ENCODE data around the gene B4GALNT3.
A peak's percentile ranks its signal among the peaks of the same experiment; 100 is the strongest.

Gene B4GALNT3

DNA sequence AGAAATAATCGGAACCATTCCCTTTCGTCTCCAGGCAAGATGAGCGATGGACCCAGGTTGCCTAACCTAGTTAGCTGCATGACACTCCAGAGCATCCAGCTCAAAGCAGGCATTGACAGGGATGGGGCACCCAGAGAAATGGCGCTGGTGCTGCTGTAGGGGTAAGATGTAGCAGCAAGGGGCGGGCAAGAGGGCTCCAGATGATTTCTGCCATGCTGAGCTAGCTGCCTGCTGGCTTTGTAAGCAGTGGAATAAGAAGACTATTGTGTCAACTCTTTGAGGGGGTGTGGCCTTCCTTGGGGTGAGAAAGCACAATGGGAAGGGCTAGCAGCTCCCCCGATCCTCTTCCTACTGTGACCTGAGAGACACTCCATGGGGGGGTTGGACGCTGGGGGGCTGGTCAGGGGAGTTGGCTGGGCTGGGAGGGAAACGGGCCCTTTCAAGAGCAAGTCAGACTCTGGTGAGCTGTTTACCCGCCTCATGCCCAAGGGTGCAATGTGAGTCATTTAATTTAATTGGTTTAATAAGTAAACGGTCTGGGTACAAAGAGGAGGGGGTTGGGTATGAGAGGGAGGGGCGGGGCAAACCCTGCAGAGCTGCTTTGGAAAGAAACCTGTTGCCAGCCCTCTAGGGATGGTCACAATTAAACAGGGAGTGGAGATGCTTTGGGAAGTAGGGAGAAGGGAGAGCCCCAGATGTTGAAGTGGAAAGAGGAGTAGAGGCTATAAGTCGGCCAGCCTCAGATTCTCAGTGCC, 50.5 kb downstream of the B4GALNT3 start:
- DNase-seq = peak; percentile 36 to 53

DNA sequence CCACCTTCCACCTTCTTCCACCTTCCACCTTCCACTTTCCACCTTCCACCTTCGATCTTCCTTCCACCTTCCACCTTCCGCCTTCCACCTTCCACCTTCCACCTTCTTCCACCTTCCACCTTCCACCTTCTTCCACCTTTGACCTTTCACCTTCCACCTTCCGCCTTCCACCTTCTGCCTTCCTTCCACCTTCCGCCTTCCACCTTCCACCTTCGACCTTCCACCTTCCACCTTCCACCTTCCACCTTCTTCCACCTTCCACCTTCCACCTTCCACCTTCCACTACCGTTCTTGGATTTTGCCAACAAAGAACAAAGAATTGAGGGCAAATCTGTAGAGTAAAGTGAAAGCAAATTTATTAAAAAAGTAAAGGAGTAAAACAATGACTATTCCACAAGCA, 53.2 kb downstream of the B4GALNT3 start:
- DNase-seq = no peak

DNA sequence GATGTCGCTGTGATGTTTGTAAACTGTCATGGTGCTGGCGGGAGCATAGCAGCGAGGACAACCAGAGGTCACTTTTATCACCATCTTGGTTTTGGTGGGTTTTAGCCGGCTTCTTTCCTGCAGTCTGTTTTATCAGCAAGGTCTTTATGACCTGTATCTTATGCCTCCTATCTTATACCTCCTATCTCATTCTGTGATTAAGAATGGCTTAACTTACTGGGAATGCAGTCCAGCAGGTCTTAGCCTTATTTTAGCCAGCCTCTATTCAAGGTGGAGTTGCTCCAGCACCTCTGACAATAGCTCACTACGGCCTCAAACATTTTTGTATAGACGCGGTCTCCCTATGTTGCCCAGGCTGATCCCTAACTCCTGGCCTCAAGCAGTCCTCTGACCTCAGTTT, 53.7 kb downstream of the B4GALNT3 start:
- DNase-seq = no peak

DNA sequence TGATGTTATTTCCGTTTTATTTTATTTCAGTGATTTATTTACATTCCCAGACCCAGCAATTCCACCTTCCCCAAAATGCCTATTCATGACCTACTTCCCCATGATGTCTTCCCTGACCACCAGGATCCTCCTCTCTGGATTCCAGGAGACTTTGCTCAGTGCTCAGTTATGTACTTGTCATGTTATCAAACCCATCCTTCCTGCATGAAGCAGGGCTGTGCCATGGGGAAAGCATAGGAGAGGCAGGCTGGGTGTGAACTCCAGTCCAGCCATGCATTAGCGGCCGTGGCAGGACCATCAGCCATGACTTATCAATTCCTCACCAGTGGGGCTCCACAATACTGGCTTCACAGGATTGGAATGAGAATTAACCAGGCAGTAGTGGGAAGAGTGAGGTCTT, 57.8 kb downstream of the B4GALNT3 start:
- DNase-seq = no peak

DNA sequence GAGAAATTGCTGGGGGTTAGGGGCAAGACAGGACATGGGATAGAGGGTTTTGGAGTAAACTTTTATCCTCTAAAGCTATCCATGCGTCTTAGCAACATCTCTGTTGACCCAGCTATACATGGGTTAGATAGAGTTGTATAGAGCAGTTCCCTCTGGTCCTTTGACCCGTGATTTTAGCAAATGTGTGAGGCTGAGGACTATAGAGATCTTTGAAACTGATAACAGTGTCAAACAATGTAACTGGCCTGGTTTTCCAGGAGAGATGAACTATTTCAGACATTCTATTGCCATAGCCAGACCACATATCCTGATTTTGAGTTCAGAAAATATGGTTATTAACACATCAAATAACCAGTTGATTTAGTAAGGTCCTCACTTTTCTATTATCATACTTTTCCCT, 60.4 kb downstream of the B4GALNT3 start:
- DNase-seq = no peak

DNA sequence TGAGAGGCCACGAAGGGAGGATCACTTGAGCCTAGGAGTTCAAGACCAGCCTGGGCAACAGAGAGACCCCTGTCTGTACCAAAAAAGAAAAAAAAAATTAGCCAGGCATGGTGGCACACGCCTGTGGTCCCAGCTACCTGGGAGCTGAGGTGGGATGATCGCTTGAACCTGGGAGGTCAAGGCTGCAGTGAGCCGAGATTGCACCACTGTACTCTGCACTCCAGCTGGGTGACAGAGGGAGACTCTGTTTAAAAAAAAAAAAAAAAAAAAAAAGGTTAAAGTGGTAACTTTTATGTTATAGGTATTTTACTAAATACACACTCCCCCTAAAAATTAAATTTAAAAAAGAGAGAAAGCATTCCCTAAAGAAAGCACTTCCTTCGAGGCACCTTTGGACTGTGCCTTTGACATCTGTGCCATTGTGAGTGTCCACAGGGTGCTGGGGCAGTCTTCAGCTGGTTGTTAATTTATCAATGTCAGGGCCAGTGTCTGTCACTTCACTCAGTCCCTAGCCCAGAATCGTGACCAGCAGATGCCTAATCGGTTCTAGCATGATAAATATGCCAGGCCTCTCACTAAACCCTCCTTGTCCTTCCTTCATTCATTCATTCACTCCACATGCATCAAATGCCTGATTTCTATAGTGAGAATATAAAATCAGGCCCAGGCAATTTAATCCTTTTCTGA, 63.1 kb downstream of the B4GALNT3 start:
- DNase-seq = no peak

DNA sequence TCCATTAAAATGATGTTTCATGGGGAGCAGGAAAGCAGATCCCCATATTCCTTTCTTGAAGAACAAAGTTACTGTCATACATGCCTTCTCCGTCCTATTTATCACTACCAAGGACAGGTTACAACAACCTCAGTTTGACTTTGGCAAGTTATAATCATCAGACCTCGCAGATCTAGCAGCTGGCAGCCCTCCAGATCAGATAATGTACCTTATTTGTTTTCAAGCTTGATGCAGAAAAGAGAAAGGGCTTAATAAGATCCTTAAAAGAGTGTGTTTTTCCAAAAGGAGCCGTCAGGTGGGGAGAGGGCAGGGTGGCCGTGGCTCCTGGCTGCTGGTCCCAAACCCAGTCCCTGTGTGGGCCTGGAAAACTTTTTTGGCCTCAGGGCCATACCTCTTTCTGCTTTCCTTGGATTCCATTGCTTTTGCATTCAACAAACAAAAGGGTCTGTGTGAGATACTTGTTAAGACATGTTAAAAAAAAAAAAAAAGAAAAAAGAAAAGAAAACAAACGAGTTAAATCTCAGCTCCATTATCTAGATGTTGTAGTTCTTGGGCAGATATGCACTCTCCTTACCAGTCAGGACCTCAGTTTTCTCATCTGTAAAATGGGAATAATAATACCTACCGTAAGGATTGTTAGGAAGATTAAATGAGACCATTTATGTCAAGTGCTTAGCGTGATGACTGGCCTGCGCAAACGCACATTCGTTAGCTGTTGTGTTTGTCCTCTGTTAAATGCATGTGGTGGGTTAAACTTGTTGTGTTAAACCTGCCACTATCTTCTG, 64.6 kb downstream of the B4GALNT3 start:
- DNase-seq = no peak

DNA sequence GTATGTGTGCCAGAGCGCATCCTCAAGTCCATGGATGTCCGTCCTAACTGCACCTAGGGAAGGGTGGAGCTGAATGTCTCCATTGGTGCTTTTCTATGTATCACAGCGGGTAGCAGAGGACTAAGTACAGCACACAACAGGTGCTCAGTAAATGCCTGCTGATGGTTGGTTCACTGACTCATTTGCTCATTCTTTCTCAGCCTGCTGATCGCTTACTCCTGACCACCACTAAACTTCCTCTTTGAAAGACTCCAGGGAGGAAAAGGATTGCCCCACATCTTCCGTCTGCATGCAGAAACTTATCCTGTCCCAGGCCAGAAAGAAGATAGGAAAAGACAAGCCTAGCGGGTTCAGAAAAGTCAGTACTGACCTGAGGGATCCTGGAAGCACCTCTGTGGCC, 66.3 kb downstream of the B4GALNT3 start:
- no peak for DNase-seq

DNA sequence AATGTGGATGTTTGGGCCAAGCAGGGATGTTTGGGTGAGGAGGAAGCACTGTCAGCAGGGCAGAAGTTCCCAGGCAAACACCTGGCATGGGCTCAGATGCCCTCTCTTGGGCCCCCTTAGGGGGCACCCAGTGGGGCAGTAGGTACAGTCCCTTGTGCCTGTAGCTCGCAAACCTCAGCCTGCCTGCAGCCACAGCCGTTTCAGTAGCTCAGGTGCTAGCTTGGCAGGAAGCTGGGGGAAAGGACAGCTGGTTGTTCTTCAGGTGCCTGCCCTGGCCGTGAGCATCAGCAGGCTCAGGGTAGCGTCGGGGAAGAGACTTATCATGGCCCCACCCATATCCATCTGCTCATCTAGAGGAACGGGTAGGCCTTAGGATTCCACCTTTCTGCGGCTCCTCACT, 67.5 kb downstream of the B4GALNT3 start:
- DNase-seq = no peak

DNA sequence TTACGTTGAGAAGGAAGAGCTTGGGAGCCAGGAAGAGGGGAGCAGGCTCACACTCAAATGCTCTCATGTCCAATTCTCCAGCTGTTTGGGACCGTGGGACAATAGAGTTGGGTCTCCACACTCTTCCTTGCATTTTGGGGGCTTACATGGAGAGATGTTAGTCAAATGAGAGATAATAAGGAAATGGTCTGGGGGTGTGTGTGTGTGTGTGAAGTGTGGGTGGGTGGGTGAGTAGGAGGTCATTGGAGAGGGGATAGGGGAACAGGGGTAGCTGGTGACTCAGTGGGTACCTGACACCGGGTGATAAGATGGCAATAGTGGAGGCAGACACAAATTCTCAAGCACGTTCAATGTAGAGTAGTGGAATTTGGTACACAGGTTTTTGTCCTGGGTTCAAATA, 68.0 kb downstream of the B4GALNT3 start:
- no peak for DNase-seq

DNA sequence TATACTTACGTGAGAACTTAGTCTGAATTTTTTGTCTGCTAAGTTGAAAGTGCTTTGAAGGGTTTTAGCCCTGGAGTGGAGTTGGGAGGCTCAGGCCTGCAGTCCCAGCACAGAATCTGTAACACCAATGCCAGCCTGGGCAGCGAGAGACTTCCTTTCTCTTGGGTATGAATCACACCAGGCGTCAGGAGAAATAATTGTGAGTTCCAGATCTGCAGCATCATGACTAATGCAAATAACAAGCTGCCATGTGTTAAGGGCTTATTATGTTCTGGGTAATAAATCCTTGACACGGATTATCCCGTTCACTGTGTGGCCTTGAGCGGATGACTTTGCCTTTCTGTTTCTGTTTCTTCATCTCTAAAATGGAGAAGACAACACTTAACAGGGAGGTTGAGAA, 70.6 kb downstream of the B4GALNT3 start:
- no peak for DNase-seq

DNA sequence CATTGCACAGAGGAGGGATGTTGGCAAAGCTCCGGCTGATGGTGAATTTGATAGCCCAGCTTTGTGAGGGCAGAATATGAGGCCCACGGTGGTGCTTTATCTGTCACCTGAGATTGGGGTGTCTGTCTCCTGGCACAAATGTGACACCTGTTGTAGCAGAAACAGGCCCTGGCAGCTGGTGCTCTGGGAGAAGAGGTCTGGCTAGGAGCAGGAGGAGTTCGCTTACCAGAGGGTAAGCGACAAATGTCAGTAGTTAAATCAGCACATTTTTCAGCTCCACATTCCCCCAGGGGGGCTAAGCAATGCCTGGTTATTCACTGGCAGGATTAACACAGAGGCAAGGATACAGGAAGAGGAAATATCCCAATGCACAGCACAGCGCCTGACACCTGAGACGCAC, 71.1 kb downstream of the B4GALNT3 start:
- DNase-seq = no peak

DNA sequence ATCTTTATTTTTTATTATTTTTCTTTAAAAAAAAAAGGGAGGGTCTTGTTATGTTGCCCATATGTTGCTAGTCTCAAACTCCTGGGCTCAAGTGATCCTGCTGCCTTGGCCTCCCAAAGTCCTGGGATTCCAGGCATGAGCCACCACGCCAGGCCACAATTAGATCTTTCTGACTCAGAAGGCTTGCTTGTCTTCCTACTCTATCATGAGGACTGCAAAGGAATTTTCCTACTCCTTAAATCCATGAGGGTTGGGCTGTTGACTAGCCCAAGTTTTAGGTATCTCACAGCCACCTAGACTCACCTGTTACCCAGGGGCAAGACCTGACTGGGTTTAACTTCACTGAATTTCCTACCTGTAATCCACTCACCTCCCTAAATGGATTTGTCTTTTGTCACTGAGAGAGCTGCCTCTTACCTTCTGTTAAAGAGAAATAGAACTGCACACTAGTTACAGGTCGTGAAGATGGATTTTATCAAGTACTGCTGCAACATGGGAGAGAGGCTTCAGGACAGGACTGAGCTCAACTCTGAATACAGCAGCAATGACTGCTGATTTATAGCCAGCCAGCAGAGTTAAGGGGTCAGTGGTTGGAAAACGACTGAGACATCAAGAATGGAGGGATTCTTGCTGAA, 72.3 kb downstream of the B4GALNT3 start:
- DNase-seq = no peak

DNA sequence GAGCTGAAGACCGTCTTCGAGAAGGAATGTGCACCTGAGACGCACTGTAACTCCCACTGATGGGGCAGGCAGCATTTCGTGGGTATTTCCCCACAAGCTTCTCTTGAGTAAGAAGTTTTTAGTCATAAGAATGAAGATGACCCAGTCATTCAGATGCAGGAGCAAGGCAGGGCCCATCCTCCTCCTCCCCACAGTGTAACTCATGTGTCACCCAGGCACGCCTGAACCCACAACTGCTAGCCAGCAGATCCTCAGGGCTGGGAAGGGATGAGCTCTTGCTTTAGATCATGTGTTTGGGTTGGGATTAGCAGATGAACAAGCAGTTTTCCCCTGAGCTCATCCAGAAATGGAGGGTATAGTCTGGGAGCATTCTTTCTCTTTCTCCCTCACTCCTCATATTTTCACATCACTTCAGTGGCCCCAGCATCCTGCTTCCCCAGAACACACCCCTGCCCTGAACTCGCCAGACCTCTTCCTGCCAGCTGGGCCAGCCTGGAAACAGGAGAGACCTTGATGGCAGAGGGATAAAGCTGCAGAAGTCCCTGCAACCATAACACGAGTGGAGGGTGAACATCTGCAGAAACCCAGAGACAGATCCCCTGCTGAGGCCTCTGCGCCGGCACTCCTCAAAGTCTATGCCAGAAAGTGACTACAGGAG, 73.3 kb downstream of the B4GALNT3 start:
- DNase-seq = no peak

DNA sequence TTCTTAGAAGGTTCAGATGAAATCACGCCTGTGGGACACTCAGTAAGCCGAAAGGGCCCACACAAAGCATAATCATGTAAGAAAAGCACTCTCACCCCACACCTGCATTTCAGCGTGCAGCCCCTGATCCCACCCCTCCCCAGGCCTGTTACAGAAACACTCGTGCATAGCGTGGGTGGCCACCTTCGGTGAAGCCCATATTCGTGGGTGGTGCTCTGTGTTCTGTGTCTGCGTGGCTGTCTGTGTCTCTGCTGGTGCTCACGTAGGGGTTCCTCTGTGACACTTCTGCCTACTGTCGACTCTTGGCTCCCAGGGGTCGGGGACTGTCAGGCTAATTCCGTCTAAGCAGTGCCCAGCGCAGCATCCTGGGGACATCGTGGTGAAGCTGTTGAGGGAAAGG, 74.0 kb downstream of the B4GALNT3 start:
- DNase-seq = no peak

DNA sequence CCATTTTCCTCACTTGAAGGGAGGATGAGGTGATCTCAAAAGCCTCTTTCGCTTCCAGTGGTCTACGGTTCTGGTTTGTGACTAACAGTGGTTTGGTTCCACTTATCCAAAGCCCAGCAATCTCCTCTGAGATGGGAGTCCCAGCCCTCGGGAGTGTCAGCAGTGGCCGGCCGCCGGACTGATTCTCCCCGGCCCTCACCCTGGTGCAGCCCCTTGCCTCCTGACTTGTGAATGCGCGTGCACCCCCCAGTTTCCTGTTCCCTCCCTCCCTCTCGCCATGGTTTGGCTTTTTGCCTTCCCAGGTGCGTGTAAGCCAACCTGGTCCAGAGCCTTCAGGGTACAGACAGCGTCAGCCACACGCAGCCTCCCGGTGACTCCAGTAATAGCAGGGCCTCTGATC, 74.5 kb downstream of the B4GALNT3 start:
- DNase-seq = no peak

DNA sequence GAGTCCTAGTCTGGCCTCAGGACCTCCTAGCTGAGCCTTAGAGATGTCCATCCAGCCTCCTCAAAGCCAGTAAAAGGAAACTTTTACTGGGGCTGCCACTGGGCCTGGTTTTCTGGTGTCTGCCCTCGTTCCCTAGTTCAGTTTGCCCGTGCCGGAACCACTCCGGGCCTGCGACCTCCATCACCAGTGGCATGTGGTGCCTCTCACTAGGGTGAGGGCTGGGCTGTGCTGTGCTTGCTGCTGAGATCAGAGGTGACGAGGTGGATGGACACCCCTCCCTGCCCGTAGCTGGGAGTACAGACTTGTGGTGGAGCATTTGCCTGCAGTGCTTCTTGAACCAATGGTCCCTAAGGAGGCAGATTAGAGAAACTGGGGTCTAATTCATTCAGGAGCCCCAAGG, 75.7 kb downstream of the B4GALNT3 start:
- DNase-seq = no peak

DNA sequence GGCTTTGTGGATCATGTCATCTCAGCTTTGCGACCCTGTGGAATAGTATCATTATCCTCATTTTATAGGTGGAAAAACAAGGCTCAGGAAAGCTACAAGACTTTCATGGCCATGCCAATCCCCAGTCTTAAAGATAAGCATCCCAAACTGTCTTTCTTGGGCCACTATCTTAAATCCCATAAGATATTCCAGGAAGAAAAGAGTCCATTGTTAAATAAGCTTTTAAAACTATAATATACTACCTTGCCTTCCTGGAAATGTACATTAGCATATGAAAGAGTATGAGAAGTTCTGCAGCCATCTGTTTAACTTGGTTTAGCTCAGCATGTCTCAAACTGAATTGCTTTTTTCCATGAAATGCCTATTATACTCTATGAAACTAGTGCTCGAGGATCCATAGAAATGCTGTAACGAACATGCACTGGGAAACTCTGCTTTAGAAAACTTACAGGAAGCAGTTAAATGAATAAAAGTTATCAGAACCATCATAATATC, 77.1 kb downstream of the B4GALNT3 start:
- no peak for DNase-seq

DNA sequence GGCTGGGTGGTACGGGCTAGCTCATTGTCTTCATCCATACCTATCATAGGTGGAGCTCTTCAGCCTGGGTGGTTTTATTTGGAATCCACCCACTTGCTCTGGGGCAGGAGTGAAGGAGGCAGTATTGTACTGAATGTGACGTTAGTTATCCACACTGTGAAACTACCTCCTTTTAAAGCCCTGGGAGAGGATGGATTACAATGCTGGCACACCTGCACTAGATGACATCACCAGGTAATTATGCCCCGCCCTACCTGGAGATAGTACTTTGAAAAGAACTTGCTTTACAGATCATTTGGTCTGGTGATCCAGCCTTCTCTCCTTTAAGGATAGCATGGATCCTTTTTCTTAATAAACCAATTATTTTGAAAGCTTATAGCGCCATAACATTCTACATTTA, 78.0 kb downstream of the B4GALNT3 start:
- DNase-seq = no peak

DNA sequence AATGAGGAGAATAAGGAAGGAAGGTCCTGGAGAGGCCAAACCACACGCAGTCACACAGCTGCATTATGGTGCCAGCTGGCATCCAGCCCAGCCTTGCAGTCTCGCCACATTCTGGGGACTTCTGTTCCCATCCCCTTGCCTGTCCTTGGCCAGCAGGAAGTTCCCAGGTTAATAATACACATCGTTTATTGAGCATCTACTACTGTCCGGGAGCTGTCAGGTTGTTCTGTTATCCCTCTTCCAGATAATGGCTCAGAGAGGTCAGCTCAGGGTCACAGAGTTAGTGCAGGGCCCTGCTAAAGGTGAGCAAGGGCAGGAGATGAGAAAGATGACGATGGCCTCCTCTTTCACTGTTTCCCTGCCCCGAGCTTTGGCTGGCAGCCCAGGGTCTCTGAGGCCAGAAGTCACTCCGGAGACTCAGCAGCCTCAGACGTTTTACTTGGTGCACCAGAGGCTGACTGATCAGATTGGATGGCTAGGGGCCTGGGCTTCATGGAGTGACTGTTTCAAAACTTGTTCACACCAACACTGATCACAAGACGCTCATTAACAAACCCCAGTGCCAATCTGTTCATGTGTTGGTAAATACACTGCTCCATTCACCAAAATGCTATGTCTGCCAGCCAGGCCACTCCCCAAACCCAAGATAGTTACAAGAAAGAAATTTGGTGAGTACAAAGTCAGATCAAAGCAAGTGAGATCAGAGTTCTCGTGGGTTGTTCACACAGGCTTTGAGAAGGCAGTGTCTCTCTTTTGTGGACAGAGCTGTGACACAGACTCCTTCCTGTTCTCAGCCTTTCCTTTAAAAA, 79.2 kb downstream of the B4GALNT3 start:
- no peak for DNase-seq

DNA sequence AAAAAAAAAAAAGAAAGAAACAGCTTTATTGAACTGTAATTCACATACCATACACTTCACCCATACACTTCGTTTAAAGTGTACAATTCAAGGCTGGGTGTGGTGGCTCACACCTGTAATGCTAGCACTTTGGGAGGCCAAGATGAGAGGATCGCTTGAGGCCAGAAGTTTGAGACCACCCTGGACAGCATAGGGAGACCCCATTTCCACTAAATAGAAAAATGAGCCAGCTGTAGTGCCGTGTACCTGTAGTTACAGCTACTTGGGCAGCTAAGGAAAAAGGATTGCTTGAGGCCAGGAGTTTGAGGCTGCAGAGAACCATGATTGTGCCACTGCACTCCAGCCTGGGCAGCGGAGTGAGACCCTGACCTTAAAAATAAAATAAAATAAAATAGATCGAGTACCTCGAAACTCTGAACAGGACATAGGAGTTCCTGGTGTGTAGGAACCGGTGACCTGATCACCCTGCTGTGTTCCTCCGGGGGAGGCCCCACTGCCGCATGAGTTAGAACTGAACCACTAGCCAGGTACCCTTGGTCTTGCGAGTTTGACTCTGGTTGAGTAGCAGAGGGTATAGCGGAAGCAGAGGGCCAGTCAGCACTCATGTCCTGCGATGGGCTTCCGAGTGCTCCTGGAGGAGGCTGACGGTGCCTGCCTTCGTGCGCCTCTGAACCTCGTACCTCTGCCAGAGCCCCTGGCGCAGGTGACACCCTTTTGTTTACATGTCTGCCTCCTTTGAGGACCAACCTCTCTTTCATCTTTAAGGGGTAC, 80.0 kb downstream of the B4GALNT3 start:
- no peak for DNase-seq

Measured in NCI-H1930 (cell line).